GM21737 (cell line): ENCODE results near the gene EPB41L3.
"Not testable (repeated sequence)": the region's sequence is repeated elsewhere in the genome, so short reads cannot be mapped to it uniquely, and the experiment has no call there.

Experiments
- ATAC-seq: cut with Tn5 transposase; IDR thresholded peaks from one replicate; pipeline ENCODE4 v1.9.1; 2021; ENCODE audit warnings: mild to moderate bottlenecking, moderate library complexity; ENCODE audit not compliant: unreplicated experiment

Gene EPB41L3

DNA sequence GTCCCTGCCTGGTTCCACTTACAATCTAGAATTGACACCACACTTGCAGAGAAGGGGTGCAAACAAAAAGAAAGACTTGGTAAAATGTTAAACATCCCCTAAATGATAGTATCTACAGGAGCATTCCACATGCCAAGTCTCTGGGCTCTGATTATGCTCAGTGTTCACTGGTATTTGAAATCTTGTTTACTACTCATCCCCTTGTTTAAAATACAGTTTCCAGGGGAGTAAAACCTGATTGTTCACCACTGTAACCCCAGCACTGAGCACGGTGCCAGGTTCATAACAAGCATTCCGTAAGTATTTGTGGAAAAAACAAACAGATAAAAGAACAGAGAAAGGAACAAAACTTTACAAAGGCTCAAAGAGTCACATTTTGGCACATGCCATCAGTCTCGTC is 11.7 kb downstream of the EPB41L3 start:
- ATAC-seq, result no peak

DNA sequence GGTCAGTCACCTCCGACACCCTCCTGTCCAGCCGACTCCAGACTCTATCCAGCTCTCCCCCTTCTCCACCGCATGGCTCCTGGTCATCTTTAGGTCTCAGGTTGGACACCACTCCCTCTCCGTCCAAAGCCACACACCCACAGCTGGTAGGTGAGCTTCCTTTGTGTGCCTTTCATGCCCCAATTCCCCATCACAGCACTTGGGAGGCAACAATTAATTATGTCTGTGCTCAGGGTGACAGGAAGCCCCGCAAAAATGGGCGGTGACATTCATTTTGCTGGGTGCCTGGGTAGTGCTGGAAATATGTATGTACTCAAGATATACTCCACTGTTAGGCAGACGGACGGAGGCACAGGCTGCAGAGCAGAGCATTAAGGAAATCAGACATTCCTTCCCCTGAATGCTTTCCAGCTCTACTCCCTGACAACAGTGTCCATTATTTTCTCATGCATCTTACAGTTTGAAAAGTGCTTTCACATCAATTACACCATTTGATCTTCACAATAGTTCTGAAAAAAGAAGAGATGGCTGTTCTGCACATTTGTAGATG is 13.1 kb downstream of the EPB41L3 start:
- ATAC-seq, result no peak

DNA sequence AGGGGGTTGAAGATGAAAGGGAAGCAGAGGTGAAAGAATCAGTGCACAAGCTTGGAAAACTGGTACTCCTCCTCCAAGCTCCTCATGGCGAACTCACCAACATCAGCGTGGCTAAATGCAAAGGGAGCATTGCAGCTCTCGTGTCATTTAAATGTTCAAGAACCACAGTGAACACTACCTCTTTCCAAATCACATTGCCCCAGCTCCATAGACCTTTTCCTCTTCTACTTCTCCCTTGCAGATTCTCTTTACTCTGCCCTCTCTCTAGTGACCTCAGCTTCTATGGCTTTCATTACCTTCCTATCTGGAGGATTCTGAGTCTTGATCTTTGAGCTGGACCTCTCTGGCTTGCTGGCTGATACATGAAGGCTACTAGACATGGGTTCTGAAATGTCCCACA is 14.3 kb downstream of the EPB41L3 start:
- no peak for ATAC-seq

DNA sequence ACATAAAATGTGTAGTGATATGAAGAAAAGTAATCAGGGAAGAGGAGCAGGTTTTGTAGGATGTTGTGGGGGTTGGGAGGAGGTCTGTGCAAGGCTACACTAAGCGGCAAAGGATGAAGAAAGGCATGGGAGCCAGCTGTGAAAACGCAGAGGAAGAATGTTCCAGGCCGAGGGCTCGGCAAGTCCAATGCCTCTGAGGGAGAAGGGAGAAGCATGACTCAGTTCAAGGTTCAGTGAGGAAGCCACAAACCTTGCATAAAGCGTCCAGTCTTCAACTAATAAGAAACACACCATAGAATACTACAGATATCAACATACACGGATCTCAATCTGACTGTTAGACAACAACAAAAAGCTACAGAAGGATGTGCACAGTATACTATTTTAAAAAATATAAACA is 16.2 kb downstream of the EPB41L3 start:
- no peak for ATAC-seq

DNA sequence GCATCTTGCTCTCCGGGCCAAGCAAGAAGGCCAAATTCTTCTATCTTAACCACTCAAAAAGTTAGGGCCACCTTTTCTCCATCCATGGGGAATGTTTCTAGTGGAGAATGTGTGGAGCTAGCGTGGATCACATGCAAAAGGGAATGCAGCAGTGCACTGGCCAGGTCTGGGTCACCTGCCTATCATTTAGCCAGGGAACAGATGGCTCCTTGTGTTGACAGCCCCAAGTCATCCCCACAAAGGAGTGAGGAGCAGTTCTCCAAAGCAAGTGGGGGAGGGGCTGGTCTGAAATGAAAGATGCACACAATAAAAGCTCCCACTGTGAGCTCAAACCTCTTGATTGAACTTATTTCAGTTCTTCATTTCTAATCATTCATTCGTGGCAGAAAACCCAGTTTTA is 19.1 kb downstream of the EPB41L3 start:
- ATAC-seq, result no peak

DNA sequence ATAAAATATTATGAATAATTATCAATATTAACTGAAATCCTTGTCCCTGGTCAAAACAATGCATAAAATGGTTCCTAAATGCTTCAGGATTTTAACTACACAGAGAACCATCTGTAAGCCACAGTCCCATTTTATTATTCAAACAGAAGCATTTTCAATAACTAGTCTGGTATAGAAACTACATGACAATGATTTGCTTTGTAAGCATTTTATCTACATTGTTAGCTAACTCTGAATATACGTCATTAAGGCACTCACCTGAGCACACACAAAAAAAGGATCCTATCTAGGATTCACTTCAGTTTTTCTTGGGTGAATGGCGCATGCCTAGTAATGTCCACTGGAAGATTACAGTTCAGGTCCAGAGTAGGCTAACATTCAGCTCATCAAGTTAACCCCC is 22.8 kb downstream of the EPB41L3 start:
- no peak for ATAC-seq

DNA sequence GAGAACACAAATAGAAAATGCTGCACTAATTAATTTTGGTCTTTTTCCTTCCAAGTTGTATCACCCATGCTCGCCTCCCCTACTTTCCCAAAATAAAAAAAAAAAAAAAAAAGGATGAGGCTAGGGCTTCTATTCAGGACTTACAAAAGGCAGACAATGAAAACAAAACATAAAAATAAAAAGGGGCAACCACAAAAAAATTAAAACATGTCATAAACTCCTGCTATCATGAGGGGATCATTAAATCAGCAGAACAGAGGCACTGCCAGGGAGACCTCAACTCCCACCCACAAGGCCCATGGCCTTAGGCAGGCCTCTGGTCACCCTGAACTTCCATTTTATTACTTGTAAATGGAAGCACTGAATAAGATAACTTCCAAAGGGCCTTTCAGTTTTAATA is 23.3 kb downstream of the EPB41L3 start:
- no peak for ATAC-seq

DNA sequence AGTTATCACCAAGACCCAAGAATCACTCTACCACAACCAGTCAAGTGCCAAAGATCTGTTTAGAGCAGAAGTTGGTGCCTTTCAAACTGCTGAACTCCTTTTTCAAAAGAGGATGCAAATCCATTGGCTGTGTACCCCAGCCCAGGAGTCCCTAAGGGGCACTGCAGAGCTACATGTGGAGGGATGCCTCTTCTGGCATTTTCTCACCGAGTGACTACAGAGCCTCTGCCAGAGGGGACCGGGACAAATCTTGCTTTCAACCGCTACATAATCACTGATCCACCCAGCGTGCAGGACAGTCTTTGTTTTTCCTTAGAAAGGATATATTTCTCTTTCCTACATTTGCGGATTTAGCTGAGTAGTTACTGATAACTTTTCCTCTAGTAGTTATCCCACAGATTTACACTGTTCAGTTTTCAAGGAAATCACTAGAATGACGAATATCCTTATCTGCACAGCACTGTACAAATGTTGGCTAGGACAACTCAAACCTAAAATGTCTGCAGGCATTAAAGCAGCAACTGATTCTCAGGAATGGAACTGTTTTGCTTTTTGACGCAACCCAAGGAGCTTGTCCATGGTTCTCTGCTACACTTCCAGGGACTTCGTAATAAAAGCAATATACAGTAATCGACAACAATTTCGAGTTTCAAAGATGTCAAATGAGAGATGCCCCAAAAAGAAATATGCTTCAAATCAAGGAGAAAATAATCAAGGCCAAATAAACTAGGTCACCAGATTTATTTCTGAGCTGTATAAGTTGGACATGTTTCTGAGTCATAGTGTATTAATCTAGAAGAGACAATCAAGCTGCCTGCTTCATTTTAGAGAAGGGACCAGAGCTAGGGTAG is 24.1 kb downstream of the EPB41L3 start:
- ATAC-seq, result no peak

DNA sequence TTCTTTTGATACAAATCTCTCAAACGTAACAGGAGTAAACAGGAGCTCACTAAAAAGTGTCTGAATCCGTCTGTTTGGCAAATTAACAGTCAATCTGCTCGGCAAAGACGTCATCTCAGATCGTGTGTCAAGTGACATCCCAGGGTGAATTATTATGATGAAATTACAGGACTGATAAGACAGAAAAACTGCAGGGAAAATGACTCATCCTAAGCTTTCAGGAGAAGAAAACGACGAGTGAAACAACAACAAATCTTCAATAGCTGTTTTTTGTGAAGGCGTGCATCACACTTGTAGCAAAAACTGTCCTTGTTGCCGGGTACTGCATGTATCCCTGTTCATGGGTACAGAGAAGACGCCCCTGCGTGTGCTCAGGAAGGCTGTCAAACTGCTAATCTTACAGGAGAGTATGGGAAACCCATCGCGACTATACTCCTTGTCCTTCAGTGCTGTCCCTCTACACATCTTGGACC is 24.9 kb downstream of the EPB41L3 start:
- ATAC-seq, result no peak

DNA sequence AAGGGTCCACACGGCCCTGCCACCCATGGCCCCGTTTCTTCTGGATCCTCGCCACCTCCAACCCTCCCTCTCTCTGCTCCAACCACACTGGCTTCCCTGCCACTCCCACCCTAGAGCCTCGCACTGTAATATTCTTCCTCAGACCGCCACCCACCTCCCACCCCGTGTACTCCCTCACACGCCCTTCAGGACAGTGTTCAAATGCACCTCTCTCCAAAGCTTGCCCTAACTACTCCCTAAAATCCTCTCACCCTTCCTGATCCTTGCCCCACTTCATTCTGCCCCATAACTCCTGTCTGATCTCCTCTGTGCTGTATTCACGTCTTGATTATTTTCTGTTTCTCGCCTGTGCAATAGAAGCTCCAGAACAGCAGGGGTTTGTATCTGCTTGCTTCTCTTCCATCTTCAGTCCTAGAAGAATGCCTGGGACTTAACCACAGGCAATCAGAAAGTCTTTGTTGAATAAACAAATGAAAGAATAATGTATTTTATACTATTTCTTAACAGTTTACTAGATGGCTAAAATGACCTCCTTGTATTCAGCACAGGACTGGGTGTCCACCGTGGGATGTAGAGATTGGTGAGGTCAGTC is 25.5 kb downstream of the EPB41L3 start:
- no peak for ATAC-seq

DNA sequence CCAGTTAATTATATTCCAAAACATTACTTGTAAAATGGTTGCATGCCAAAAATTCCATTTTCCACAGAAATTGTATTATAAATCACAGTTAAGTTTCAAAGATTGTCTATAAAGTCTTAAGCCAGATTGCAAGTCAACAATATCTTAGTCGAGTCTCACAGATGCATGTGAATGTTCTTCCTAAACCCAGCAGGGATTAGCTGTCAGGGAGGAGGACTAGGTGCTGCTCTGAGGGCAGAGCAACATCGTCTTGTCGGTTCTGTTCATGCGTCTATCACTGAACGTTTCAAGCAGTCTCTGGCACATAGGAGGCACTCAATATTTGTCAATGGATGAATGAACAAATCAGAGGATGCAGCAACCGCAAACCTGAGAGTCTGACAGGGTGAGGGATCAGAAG is 27.0 kb downstream of the EPB41L3 start:
- ATAC-seq, result no peak

DNA sequence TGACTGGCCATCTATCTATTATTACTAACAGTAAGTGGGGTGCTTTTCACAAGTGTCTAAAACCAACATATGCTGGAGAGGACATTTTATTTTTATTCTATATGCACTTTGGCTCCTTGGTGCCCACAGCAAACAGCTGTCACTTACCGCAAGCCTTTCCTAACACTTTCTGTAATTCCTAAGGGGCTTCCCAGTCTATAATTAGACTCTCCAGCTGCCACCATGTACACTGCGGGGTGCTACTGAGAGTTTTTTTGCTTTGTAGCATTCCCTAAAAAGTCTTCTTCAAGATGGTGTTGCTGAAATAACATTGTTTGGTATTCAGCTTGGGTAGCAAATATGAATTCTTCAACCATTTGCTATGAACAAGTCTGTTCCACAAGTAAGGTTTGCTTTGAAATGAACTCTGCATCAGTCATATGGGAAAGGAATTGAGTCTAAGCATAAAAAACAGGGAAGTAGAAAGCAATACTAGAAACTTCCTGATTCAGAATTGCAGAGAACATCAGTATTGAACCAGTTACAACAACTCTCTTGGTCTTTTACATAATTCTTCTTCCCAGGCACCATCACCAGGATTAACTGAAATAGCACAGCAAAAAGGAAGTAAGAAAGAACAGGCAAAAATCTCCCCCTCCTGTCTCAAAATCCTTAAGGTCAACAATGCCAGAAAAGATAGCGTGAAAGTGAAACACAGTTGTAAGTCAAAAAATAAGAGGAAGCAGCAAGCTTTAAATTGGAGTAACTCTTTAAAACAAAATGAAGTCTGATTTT is 28.6 kb downstream of the EPB41L3 start:
- no peak for ATAC-seq

DNA sequence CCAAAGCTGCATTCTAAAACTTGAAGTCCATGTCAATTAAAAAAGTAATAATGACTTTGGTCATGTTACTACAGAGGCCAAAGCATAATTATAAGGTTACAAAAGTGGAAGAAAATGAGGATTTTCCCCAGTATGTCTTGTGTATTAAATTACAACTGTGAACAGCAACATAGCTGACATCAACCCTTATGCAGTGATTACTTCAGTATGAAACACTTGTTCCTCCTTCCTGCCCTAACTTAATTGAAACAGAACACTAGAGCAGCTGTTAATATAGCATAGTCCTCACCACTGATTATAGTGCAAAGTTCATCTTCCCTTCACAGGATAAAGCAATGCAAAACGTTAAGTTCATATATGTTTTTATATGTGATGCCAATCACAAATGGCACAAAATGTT is 29.9 kb downstream of the EPB41L3 start:
- ATAC-seq, result no peak

DNA sequence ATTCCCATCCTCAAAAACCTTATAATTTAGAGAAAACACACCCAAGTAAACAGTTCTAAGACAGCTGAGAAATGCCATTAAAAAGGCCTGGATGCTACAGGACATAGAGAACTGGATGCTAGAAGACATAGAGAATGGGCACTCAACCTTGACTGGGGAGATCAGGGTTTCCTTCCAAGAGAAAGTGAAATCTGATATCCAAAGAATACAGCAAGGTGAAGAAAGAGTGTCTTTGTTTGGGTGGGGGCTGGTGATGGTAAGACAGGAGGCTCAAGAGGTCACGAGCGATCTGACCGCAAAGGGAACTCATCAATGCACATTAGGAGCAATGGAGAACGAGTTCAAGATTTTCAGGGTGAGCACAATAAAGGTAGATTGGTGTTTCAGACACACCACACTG is 31.6 kb downstream of the EPB41L3 start:
- ATAC-seq, result no peak

DNA sequence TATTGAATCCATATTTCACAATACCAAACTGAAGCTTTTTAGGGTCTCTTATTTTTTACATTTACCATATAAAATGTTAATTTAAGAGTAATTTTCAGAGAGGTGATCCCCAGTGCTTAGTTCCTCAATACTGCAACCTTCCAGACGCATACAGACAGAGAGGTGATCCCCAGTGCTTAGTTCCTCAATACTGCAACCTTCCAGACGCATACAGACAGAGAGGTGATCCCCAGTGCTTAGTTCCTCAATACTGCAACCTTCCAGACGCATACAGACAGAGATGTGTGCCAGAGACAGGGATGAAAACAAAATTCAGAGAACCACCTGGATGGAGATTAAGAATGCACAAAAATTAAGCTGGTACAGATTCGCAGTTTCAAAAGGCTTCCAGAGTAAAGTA is 32.3 kb downstream of the EPB41L3 start:
- ATAC-seq, result not testable (repeated sequence)

DNA sequence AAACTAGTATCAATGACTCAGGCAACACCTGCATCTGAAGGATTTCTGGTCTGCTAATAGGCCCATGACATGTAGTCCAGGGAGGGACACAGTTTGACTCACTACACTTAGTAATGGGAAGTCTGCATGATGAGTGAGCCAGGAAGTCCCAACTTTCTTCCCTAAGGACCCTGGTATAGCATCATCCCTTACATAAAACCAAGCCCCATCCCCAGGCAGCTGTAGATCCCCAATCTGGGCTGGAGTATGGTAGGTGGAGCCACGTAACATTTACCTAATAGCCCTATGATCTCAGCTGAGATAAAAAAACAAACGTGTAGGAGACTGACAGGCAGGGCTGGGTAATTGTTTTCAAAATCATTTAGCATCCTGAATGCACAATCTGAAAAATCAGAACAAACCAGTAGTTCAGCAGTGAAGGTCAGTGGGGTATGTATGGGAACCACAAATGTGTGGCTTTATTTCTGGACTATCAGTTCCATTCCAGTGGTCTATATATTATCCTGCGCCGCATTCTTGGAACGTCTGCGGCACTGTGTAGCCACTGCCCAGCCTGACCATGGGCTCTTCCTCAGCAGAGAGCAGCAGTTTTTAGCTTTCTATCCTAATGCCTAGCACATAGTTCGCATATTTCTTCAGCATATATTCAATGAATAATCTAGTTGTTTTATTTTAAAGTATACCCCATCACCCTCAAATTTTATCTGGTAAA is 33.5 kb downstream of the EPB41L3 start:
- no peak for ATAC-seq

DNA sequence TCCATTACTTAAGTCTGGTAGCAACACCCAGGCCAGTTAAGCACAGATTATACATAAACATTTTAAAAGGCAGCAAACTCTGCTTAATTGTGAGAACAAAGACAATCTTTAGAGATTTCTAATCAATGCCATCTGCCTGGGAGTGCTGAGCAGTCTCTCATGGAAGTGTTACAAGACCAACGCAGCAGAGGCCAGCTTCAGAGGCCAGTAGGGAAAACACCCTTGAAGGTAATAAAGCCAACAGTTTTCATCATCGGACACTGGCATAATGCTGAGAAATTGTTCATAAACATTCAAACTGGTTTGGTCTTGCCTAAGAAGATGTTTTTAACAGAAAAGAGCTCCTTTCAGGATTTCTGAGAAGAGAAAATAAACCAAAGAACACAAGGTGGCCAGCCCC is 35.0 kb downstream of the EPB41L3 start:
- ATAC-seq, result no peak

DNA sequence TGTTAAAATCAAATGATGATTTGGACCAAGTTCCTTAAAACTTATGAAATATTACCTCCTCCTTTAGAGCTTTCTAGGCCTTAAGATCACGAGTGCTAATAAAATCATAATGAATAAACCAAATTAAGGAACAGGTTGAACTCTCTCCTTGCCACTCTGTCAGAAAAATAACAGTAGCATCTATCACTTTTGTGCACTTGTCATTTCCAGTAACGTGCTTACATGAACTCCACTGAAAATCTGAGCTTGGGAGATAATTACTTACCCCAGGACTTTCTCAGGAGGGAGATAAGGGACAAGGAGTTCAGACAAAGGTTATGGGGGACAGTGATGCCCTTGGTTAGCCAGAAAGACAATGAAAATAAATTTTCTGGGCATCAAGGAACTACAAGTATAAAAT is 36.0 kb downstream of the EPB41L3 start:
- no peak for ATAC-seq

DNA sequence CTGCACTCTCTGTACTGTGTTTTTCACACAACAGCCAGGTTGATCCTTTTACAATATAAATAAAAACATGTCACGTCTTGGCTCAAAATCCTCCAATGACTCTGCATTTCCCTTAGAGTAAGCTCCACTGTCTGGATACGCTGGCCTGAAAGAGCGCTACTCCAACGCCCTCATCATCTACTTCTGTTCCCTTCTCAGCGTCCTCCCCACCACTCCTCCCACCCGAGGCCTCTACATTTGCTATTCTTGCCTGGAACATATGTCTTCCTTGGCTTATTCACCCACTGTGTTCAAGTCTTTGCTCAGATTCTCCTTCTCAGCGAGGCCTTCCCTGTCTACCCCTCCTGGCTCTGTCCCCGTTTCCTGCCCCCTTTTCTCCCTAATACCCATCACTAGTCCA is 37.6 kb downstream of the EPB41L3 start:
- ATAC-seq, result no peak

DNA sequence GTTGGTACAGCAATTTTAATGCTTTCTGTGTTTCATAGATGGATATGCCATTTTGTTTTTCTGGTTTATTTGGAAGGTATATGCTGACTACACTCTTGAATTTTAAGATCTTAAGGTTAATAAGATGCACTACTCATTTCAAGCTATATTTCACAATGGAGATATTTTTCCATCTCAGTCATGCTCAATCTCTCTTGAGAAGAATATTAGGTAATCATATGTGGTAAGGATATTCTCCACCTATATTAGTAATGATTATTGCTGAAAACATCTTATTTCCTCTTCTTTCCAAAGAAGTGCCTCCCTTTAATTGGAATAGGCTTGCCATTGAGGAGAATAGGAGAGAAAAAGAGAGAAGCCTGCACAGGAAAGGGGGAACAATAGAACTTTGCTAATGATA is 40.1 kb downstream of the EPB41L3 start:
- ATAC-seq, result no peak
